ENCODE measurements around the gene STPG4. TPM values are rescaled to one million over a fixed set of nuclear protein-coding genes. Genes with fewer than 3 reads are reported as not detected.

STPG4 gene
- total RNA-seq, 1 experiment from 2014 or later = 10.6 TPM

DNA sequence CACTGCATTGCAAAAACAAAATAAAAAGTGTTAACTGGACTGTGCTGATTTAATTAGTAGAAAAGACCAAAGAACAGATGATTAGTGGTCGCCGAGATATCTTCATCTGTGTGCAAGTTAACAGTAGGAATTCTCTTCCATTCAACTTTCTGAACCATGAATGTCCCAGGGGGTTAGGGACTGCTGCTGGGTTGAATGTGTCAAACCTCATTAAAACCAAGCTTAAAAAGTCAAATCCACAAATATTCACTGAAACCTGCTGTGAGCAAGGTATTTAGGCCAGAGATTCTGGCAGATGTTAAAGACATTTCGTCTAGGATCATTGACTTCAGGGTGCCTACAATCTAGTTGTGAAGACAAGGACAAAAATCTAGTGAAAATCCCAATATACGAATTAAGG, 58.7 kb downstream of the STPG4 start:
- ChIA-PET POLR2A (no interaction called here), CTCF (no interaction called here), RAD21 (ENCODE audit: low non-redundant PET in 1 of 2, low total read pairs in 2 of 2, uncharacterized antibody in 2 of 2, unreplicated experiment in 2 of 2) (no interaction called here)
- TF ChIP-seq ZNF274 (IDR thresholded peaks at IDR 0.05; ENCODE audit: low read depth, low read length) (no peak), SIN3A (IDR thresholded peaks at IDR 0.05; ENCODE audit: low read depth) (no peak), SRF (IDR thresholded peaks at IDR 0.05; ENCODE audit: low read depth) (no peak), POLR2AphosphoS5 (IDR thresholded peaks at IDR 0.05; ENCODE audit: low read depth, low read length) (no peak), SP1 (IDR thresholded peaks at IDR 0.05; ENCODE audit: low read depth) (no peak), REST (IDR thresholded peaks at IDR 0.05; ENCODE audit: low read depth) (no peak), CEBPB (IDR thresholded peaks at IDR 0.05; ENCODE audit: low read depth) (no peak), YY1 (IDR thresholded peaks at IDR 0.05; ENCODE audit: extremely low read depth, insufficient replicate concordance, low read depth, low read length) (no peak), RAD21 (IDR thresholded peaks at IDR 0.05; ENCODE audit: low read depth) (no peak), EZH2phosphoT487 (IDR thresholded peaks at IDR 0.05; ENCODE audit: borderline replicate concordance) (no peak), EZH2 (IDR thresholded peaks at IDR 0.05) (no peak), FOSL1 (IDR thresholded peaks at IDR 0.05; ENCODE audit: low read depth) (no peak), EGR1 (IDR thresholded peaks at IDR 0.05; ENCODE audit: low read depth) (no peak)
- TF ChIP-seq, protein P1, sequence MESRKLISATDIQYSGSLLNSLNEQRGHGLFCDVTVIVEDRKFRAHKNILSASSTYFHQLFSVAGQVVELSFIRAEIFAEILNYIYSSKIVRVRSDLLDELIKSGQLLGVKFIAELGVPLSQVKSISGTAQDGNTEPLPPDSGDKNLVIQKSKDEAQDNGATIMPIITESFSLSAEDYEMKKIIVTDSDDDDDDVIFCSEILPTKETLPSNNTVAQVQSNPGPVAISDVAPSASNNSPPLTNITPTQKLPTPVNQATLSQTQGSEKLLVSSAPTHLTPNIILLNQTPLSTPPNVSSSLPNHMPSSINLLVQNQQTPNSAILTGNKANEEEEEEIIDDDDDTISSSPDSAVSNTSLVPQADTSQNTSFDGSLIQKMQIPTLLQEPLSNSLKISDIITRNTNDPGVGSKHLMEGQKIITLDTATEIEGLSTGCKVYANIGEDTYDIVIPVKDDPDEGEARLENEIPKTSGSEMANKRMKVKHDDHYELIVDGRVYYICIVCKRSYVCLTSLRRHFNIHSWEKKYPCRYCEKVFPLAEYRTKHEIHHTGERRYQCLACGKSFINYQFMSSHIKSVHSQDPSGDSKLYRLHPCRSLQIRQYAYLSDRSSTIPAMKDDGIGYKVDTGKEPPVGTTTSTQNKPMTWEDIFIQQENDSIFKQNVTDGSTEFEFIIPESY (IDR thresholded peaks at IDR 0.05; ENCODE audit: extremely low read depth, insufficient replicate concordance, low read length) = no peak
- TF ChIP-seq, protein P2, sequence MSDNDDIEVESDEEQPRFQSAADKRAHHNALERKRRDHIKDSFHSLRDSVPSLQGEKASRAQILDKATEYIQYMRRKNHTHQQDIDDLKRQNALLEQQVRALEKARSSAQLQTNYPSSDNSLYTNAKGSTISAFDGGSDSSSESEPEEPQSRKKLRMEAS (IDR thresholded peaks at IDR 0.05) = no peak
- TF ChIP-seq, protein P3, sequence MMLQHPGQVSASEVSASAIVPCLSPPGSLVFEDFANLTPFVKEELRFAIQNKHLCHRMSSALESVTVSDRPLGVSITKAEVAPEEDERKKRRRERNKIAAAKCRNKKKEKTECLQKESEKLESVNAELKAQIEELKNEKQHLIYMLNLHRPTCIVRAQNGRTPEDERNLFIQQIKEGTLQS (IDR thresholded peaks at IDR 0.05) = no peak
- Histone ChIP-seq H3K4me3 (replicated peaks in 1 of 2; ENCODE audit: low read depth in 1 of 2, low read length in 2 of 2) (no peak overlapping the region), H3K9ac (ENCODE audit: low read length) (no peak overlapping the region), H3K27me3 (ENCODE audit: insufficient read depth, low read length) (no peaks in the 10 kb centered on the region), H2AFZ (ENCODE audit: low read depth, low read length, poor library complexity, severe bottlenecking) (no peak overlapping the region), H3K27ac (ENCODE audit: low read depth, low read length) (no peak overlapping the region), H3K36me3 (ENCODE audit: control insufficient read depth in 1 of 2, insufficient read depth in 2 of 2, low read length in 2 of 2) (no peaks in the 10 kb centered on the region), H3K4me1 (ENCODE audit: control insufficient read depth in 1 of 2, insufficient read depth in 2 of 2, low read length in 2 of 2) (peaks cover under 1 to 4% of the 10 kb centered on the region in 2 experiments; a peak in 2 of 4 replicates), H3K79me2 (ENCODE audit: insufficient read depth, low read length) (peaks cover 81% of the 10 kb centered on the region), H3K9me2 (ENCODE audit: insufficient read depth) (no peaks in the 10 kb centered on the region), H3K4me2 (ENCODE audit: low read length) (no peak overlapping the region), H3K9me3 (ENCODE audit: control insufficient read depth in 1 of 2, insufficient read depth in 1 of 2, low read depth in 1 of 2, low read length in 2 of 2) (no peaks in the 10 kb centered on the region), H4K20me1 (ENCODE audit: insufficient read depth) (no peaks in the 10 kb centered on the region)
- no TSS peak for BruUV-seq (replicated peaks)
- DNase-seq (ENCODE audit: low read depth, low spot score) = no peak
- no peak for ATAC-seq
- intact Hi-C loops (cut with micrococcal nuclease) = no loop called here
